Tibial nerve (tissue), 4 donors: ENCODE data around the gene CT45A10.

Source experiments
- CTCF ChIP-seq, 5 experiments: fragments of 200-600 bp in 3 of 5; fragments of 450-650 bp in 2 of 5; sonication (generic) in 3 of 5; IDR thresholded peaks; one replicate each; pipeline ENCODE4 v1.5.1; 2016 to 2019; ENCODE audit warnings: antibody characterized with exemption in 5 of 5, mild to moderate bottlenecking in 3 of 5, moderate library complexity in 2 of 5
- EP300 ChIP-seq, 2 donors: sonication (generic); formaldehyde crosslinking; IDR thresholded peaks; one replicate each; pipeline ENCODE4 v1.6.1; 2017; ENCODE audit warnings: antibody characterized with exemption in 2 of 2, mild to moderate bottlenecking in 1 of 2
- POLR2A ChIP-seq, 2 donors: fragments of 450-650 bp; IDR thresholded peaks; one replicate each; pipeline ENCODE4 v1.6.1; 2017; ENCODE audit warnings: antibody characterized with exemption in 2 of 2, mild to moderate bottlenecking in 2 of 2, moderate library complexity in 2 of 2

DNA sequence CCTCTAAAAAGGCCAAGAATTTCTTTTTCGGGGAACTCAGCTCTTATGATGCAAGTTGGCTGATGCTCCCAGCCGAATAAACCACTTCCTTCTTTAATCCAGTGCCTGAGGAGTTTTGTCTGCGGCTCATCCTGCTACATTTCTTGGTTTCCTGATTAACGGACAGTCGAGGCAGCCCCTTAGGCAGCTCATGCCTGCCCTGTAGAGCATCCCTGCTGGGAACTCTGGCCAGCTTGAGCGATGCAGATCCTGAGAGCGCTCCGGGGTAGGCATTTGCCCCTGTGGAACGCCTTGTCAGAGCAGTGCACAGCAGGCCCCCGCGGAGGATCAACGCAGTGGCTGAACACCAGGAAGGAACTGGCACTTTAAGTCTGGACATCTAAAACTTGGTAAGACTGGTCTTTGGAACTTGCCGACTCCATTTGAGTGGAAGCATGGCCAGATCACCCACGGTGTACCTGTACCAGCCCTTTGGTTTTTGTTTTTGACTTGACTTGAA, 3.1 kb downstream of the CT45A10 start:
- TF ChIP-seq CTCF (IDR thresholded peaks at IDR 0.05) (no peak), EP300 (IDR thresholded peaks at IDR 0.05) (no peak), POLR2A (IDR thresholded peaks at IDR 0.05) (no peak)
